Upper lobe of right lung (tissue), 1 donor: ENCODE measurements around the gene LYPD6B. TPM values are rescaled to one million over a fixed set of nuclear protein-coding genes. Genes with fewer than 3 reads are reported as not detected.
"Not testable (repeated sequence)": the region's sequence is repeated elsewhere in the genome, so short reads cannot be mapped to it uniquely, and the experiment has no call there.

Source experiments
- ATAC-seq: fragments of 200-7000 bp; cut with Tn5 transposase; one replicate; pipeline ENCODE4 v1.9.1; 2020; ENCODE audit warnings: mild to moderate bottlenecking, moderate library complexity
- DNase-seq: peaks from one replicate; pipeline ENCODE4 v3.0.0-alpha.2; 2020
- H3K27ac ChIP-seq: fragments of 200-600 bp; one replicate; pipeline ENCODE4 v1.8.0; 2022
- H3K27me3 ChIP-seq: fragments of 200-600 bp; one replicate; pipeline ENCODE4 v1.8.0; 2022; ENCODE audit warnings: mild to moderate bottlenecking
- H3K36me3 ChIP-seq: fragments of 200-600 bp; one replicate; pipeline ENCODE4 v1.8.0; 2022
- H3K4me1 ChIP-seq: fragments of 200-600 bp; one replicate; pipeline ENCODE4 v1.8.0; 2022
- H3K4me3 ChIP-seq: fragments of 200-600 bp; one replicate; pipeline ENCODE4 v1.8.0; 2022; ENCODE audit warnings: mild to moderate bottlenecking
- H3K9me3 ChIP-seq: fragments of 200-600 bp; one replicate; pipeline ENCODE4 v1.8.0; 2022
- intact Hi-C: fragments of 100-400 bp; cut with DNase I; formaldehyde crosslinking; loops from one replicate; pipeline ENCODE4 v1.11.0; 2022
- total RNA-seq: library from RNA; stranded (reverse); fragmentation: NEBNext Ultra II Directional; extraction: Animal tissue kit (Norgen Biotek cat#: 25700); gene quantifications from one replicate; pipeline ENCODE4 v1.2.1, GENCODE V29; 2021
- TF ChIP-seq, protein P1 (sequence below): fragments of 200-600 bp; IDR thresholded peaks from one replicate; pipeline ENCODE4 v1.8.0; 2022; ENCODE audit warnings: antibody characterized with exemption
- donor health status: DM: no; HTN: yes; CAD: no; lungs with severe emphysema.

LYPD6B gene
- total RNA-seq, 1 donor from 2014 or later, result 0.78 TPM

DNA sequence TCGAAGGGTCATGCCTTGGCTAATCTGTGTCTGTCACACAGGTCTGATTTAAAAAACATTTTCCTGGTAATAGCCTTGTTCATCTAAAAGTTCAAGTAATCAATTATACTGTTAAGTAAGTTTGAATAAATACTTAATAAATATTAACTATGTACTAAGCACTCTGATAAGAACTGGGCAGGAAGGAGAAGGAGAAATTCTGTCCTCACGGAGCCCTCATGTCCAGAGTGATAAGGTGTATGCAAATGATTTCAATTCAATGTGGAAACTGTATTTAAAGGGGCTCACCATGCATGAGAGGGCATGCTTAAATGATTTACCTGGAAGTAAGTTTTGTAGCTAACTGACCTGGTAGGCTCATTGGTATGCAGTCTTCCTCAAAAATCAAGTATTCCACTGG, 197.9 kb downstream of the LYPD6B start:
- no peak overlapping the region for H3K4me3 ChIP-seq
- H3K4me1 ChIP-seq, result no peaks in the 10 kb centered on the region
- ATAC-seq (no peak), DNase-seq (no peak)
- no peak overlapping the region for H3K27ac ChIP-seq
- TF ChIP-seq, protein P1, sequence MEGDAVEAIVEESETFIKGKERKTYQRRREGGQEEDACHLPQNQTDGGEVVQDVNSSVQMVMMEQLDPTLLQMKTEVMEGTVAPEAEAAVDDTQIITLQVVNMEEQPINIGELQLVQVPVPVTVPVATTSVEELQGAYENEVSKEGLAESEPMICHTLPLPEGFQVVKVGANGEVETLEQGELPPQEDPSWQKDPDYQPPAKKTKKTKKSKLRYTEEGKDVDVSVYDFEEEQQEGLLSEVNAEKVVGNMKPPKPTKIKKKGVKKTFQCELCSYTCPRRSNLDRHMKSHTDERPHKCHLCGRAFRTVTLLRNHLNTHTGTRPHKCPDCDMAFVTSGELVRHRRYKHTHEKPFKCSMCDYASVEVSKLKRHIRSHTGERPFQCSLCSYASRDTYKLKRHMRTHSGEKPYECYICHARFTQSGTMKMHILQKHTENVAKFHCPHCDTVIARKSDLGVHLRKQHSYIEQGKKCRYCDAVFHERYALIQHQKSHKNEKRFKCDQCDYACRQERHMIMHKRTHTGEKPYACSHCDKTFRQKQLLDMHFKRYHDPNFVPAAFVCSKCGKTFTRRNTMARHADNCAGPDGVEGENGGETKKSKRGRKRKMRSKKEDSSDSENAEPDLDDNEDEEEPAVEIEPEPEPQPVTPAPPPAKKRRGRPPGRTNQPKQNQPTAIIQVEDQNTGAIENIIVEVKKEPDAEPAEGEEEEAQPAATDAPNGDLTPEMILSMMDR, result no peak
- H3K36me3 ChIP-seq, result no peaks in the 10 kb centered on the region
- no peaks in the 10 kb centered on the region for H3K27me3 ChIP-seq
- intact Hi-C loops, result no loop called here
- no peaks in the 10 kb centered on the region for H3K9me3 ChIP-seq

DNA sequence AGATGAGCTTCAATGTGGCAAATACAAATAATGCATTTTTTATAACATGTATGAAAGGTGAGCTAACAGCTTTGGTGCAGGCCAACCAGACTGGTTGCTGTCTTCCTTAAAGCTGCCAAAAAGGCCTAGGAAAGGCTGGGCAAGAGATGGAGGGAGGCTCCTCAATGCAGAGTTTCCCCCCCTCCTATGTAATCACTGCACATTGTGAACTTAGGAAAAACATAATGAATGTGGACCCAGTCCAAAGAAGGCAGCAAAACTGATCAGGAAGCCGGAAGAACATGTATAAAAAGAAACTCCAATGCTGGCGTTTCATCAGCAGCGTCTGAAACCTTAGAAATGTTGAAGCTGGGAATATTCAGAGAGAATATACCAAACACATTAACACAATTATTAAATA, 207.7 kb downstream of the LYPD6B start:
- intact Hi-C loops, result no loop called here
- Histone ChIP-seq H3K36me3 (no peaks in the 10 kb centered on the region), H3K27me3 (no peaks in the 10 kb centered on the region), H3K9me3 (no peaks in the 10 kb centered on the region), H3K4me3 (no peak overlapping the region), H3K4me1 (no peaks in the 10 kb centered on the region), H3K27ac (no peak overlapping the region)
- ATAC-seq (no peak), DNase-seq (no peak)
- TF ChIP-seq, protein P1, result no peak

DNA sequence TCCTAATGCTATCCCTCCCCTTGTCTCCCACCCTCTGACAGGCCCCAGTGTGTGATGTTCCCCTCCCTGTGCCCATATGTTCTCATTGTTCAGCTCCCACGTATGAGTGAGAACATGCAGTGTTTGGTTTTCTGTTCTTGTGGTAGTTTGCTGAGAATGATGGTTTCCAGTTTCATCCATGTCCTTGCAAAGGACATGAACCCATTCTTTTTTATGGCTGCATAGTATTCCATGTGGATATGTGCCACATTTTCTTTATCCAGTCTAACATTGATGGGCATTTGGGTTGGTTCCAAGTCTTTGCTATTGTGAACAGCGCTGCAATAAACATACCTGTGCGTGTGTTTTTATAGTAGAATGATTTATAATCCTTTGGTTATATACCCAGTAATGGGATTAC, 212.9 kb downstream of the LYPD6B start:
- DNase-seq, ATAC-seq, intact Hi-C loops: not testable (repeated sequence)

DNA sequence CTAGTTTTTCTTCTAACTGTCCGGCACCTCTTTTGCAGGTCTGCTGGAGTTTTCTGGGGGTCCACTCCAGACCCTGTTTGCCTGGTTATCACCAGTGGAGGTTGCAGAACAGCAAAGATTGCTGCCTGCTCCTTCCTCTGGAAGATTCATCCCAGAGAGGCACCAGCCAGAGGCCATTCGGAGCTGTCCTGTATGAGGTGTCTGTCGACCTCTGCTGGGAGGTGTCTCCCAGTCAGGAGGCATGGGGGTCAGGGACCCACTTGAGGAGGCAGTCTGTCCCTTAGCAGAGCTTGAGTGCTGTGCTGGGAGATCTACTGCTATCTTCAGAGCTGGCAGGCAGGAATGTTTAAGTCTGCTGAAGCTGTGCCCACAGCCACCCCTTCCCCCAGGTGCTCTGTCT, 218.4 kb downstream of the LYPD6B start:
- H3K9me3 ChIP-seq, H3K4me1 ChIP-seq, intact Hi-C loops, H3K27ac ChIP-seq, DNase-seq, H3K4me3 ChIP-seq, H3K27me3 ChIP-seq, H3K36me3 ChIP-seq, ATAC-seq: not testable (repeated sequence)

More for the DNA sequence above, 212.9 kb downstream of the LYPD6B start:
- not testable (repeated sequence) for H3K27ac ChIP-seq, H3K36me3 ChIP-seq, H3K4me3 ChIP-seq, H3K4me1 ChIP-seq, H3K27me3 ChIP-seq, H3K9me3 ChIP-seq

DNA sequence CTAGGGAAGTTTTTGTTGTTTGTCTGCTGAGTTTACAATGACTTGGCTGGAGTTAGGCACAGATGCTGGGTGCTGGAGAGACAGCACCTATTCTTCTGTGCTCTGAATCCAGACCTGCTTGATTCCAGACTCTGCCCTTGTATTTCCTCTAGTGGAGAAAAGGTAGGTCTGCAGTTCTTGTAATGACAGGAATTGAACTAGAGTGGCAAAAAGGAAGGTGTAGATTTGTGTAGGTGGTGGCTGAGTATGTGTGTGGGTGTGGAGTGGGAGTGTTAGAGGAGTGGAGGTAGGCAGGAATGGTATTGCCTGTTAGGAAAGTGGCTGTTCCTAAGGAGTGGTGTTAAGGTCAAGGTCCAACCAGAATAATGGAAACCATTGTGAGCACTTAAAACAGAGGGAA, 220.0 kb downstream of the LYPD6B start:
- TF ChIP-seq, protein P1, result no peak
- intact Hi-C loops, result no loop called here
- Histone ChIP-seq H3K4me3 (no peak overlapping the region), H3K36me3 (no peaks in the 10 kb centered on the region), H3K27ac (no peak overlapping the region), H3K27me3 (peaks cover 6% of the 10 kb centered on the region), H3K4me1 (no peaks in the 10 kb centered on the region), H3K9me3 (no peaks in the 10 kb centered on the region)
- ATAC-seq (no peak), DNase-seq (no peak)

DNA sequence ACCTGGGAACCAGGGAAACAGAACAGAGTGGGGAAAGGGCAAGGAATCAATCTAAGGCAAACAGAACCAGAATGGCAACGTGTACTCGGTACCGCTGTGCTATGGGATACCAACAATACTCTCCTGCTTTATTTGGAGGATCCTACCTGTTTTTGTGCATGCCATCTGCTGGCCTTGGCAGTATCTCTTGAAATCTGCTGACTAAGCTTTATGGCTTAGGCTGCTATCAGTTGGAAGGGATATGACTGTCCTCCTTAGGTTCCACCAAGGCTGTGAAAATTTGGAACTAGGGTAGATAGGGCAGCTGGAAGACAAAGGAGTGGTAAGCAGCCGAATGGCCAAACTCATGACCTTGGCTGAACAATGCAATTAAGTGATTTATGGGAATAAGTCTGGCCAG, 220.6 kb downstream of the LYPD6B start:
- Histone ChIP-seq H3K36me3 (no peaks in the 10 kb centered on the region), H3K4me3 (no peak overlapping the region), H3K9me3 (no peaks in the 10 kb centered on the region), H3K4me1 (no peaks in the 10 kb centered on the region), H3K27ac (no peak overlapping the region), H3K27me3 (peaks cover 6% of the 10 kb centered on the region)
- TF ChIP-seq, protein P1, result no peak
- ATAC-seq, result no peak
- intact Hi-C loops, result no loop called here
- no peak for DNase-seq

DNA sequence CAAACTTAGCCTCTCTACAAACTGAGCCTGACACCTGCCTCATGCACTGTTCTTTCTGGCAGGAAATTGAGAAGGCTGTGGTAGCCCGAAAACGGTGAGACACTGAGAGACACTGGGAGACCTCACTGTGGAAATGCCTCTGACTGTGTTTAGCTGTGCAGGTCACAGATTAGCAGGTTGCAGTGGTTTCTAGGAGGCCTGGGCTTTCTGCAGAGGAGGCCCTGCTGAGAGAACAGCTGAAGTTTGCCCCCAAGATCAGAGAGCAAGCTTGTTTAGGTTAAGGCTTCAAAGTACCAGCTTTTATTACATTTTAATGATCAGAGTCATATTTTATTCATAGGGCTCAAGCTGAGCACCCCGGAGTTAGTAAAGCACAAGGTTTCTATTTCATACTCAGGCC, 223.2 kb downstream of the LYPD6B start:
- Histone ChIP-seq H3K27me3 (peaks cover 6% of the 10 kb centered on the region), H3K27ac (no peak overlapping the region), H3K4me3 (no peak overlapping the region), H3K9me3 (no peaks in the 10 kb centered on the region), H3K36me3 (no peaks in the 10 kb centered on the region), H3K4me1 (no peaks in the 10 kb centered on the region)
- intact Hi-C loops, result no loop called here
- DNase-seq, result no peak
- TF ChIP-seq, protein P1, result no peak
- no peak for ATAC-seq
